ENCODE results near the gene SLC27A2.

The SLC27A2 gene

GRCh38 chr15:50257924-50258323 is 75.9 kb downstream of the SLC27A2 start:
- Histone ChIP-seq H3K9me3 (ENCODE audit: insufficient read depth, low read length) (no peaks in the 10 kb centered on the region), H3K36me3 (ENCODE audit: insufficient read depth, insufficient read length, low read length) (no peaks in the 10 kb centered on the region), H3K4me1 (ENCODE audit: insufficient read depth, insufficient read length) (no peaks in the 10 kb centered on the region), H3K4me3 (ENCODE audit: insufficient read length, low read depth) (no peak overlapping the region), H3K27me3 (ENCODE audit: insufficient read depth, insufficient read length) (no peaks in the 10 kb centered on the region), H3K9ac (ENCODE audit: insufficient read length, low read depth) (no peak overlapping the region)
- no peak for DNase-seq (ENCODE audit: low read depth, low spot score)
- TF ChIP-seq SUZ12 (IDR thresholded peaks at IDR 0.05; ENCODE audit: extremely low read depth, insufficient read depth, insufficient read length) = no peak
- TF ChIP-seq ZNF274 (IDR thresholded peaks at IDR 0.05; ENCODE audit: low read depth, low read length) = no peak
- TF ChIP-seq YY1 (IDR thresholded peaks at IDR 0.05; ENCODE audit: insufficient read depth, insufficient read length) = no peak

- no peaks in the 10 kb centered on the region for H3K9me3 ChIP-seq (ENCODE audit: insufficient read depth, low read length)
- H3K4me3 ChIP-seq (ENCODE audit: insufficient read length, low read depth) = no peak overlapping the region
- no peaks in the 10 kb centered on the region for H3K36me3 ChIP-seq (ENCODE audit: insufficient read depth, insufficient read length, low read length)
- H3K9ac ChIP-seq (ENCODE audit: insufficient read length, low read depth) = no peak overlapping the region
- H3K4me1 ChIP-seq (ENCODE audit: insufficient read depth, insufficient read length) = no peaks in the 10 kb centered on the region
- no peak for DNase-seq (ENCODE audit: low read depth, low spot score)
- no peaks in the 10 kb centered on the region for H3K27me3 ChIP-seq (ENCODE audit: insufficient read depth, insufficient read length)
- TF ChIP-seq SUZ12 (IDR thresholded peaks at IDR 0.05; ENCODE audit: extremely low read depth, insufficient read depth, insufficient read length) = no peak
- TF ChIP-seq YY1 (IDR thresholded peaks at IDR 0.05; ENCODE audit: insufficient read depth, insufficient read length) = no peak
Measured at GRCh38 chr15:50259276-50259675, 77.3 kb downstream of the SLC27A2 start.

GRCh38 chr15:50260969-50261496 is 79.0 kb downstream of the SLC27A2 start:
- Histone ChIP-seq H3K9ac (ENCODE audit: insufficient read length, low read depth) (no peak overlapping the region), H3K27me3 (ENCODE audit: insufficient read depth, insufficient read length) (no peaks in the 10 kb centered on the region), H3K9me3 (ENCODE audit: insufficient read depth, low read length) (no peaks in the 10 kb centered on the region), H3K4me1 (ENCODE audit: insufficient read depth, insufficient read length) (no peaks in the 10 kb centered on the region), H3K36me3 (ENCODE audit: insufficient read depth, insufficient read length, low read length) (no peaks in the 10 kb centered on the region), H3K4me3 (ENCODE audit: insufficient read length, low read depth) (no peak overlapping the region)
- DNase-seq (ENCODE audit: low read depth, low spot score) = no peak
- TF ChIP-seq SUZ12 (IDR thresholded peaks at IDR 0.05; ENCODE audit: extremely low read depth, insufficient read depth, insufficient read length) = no peak
- TF ChIP-seq ZNF274 (IDR thresholded peaks at IDR 0.05; ENCODE audit: low read depth, low read length) = no peak
- TF ChIP-seq YY1 (IDR thresholded peaks at IDR 0.05; ENCODE audit: insufficient read depth, insufficient read length) = no peak

GRCh38 chr15:50261981-50262380 is 80.0 kb downstream of the SLC27A2 start:
- Histone ChIP-seq H3K4me3 (ENCODE audit: insufficient read length, low read depth) (no peak overlapping the region), H3K36me3 (ENCODE audit: insufficient read depth, insufficient read length, low read length) (no peaks in the 10 kb centered on the region), H3K9ac (ENCODE audit: insufficient read length, low read depth) (no peak overlapping the region), H3K27me3 (ENCODE audit: insufficient read depth, insufficient read length) (no peaks in the 10 kb centered on the region), H3K4me1 (ENCODE audit: insufficient read depth, insufficient read length) (no peaks in the 10 kb centered on the region), H3K9me3 (ENCODE audit: insufficient read depth, low read length) (no peaks in the 10 kb centered on the region)
- TF ChIP-seq SUZ12 (IDR thresholded peaks at IDR 0.05; ENCODE audit: extremely low read depth, insufficient read depth, insufficient read length) (no peak), YY1 (IDR thresholded peaks at IDR 0.05; ENCODE audit: insufficient read depth, insufficient read length) (no peak), ZNF274 (IDR thresholded peaks at IDR 0.05; ENCODE audit: low read depth, low read length) (no peak)
- no peak for DNase-seq (ENCODE audit: low read depth, low spot score)

GRCh38 chr15:50262533-50262932 is 80.5 kb downstream of the SLC27A2 start:
- no peak for DNase-seq (ENCODE audit: low read depth, low spot score)
- Histone ChIP-seq H3K4me3 (ENCODE audit: insufficient read length, low read depth) (no peak overlapping the region), H3K36me3 (ENCODE audit: insufficient read depth, insufficient read length, low read length) (no peaks in the 10 kb centered on the region), H3K9me3 (ENCODE audit: insufficient read depth, low read length) (no peaks in the 10 kb centered on the region), H3K4me1 (ENCODE audit: insufficient read depth, insufficient read length) (no peaks in the 10 kb centered on the region), H3K9ac (ENCODE audit: insufficient read length, low read depth) (no peak overlapping the region), H3K27me3 (ENCODE audit: insufficient read depth, insufficient read length) (no peaks in the 10 kb centered on the region)
- no peak for TF ChIP-seq YY1 (IDR thresholded peaks at IDR 0.05; ENCODE audit: insufficient read depth, insufficient read length)
- TF ChIP-seq ZNF274 (IDR thresholded peaks at IDR 0.05; ENCODE audit: low read depth, low read length) = no peak
- TF ChIP-seq SUZ12 (IDR thresholded peaks at IDR 0.05; ENCODE audit: extremely low read depth, insufficient read depth, insufficient read length) = no peak

GRCh38 chr15:50265620-50266019 is 83.6 kb downstream of the SLC27A2 start, which contains the start of gene HDC:
Gene HDC, minus strand, starts transcription at chr15:50265726. Its CDS starts 103 bp downstream, at chr15:50265623.
- no peak for TF ChIP-seq YY1 (IDR thresholded peaks at IDR 0.05; ENCODE audit: insufficient read depth, insufficient read length)
- TF ChIP-seq SUZ12 (IDR thresholded peaks at IDR 0.05; ENCODE audit: extremely low read depth, insufficient read depth, insufficient read length) = no peak
- no peak for TF ChIP-seq ZNF274 (IDR thresholded peaks at IDR 0.05; ENCODE audit: low read depth, low read length)
- no peaks in the 10 kb centered on the region for H3K27me3 ChIP-seq (ENCODE audit: insufficient read depth, insufficient read length)
- no peaks in the 10 kb centered on the region for H3K36me3 ChIP-seq (ENCODE audit: insufficient read depth, insufficient read length, low read length)
- no peak for DNase-seq (ENCODE audit: low read depth, low spot score)
- no peak within 1 kb of the TSS for H3K4me3 ChIP-seq (ENCODE audit: insufficient read length, low read depth)
- H3K9ac ChIP-seq (ENCODE audit: insufficient read length, low read depth) = no peak within 1 kb of the TSS
- no peaks in the 10 kb centered on the region for H3K4me1 ChIP-seq (ENCODE audit: insufficient read depth, insufficient read length)
- no peaks in the 10 kb centered on the region for H3K9me3 ChIP-seq (ENCODE audit: insufficient read depth, low read length)

- no peaks in the 10 kb centered on the region for H3K9me3 ChIP-seq (ENCODE audit: insufficient read depth, low read length)
- no peaks in the 10 kb centered on the region for H3K36me3 ChIP-seq (ENCODE audit: insufficient read depth, insufficient read length, low read length)
- no peak for TF ChIP-seq SUZ12 (IDR thresholded peaks at IDR 0.05; ENCODE audit: extremely low read depth, insufficient read depth, insufficient read length)
- TF ChIP-seq ZNF274 (IDR thresholded peaks at IDR 0.05; ENCODE audit: low read depth, low read length) = no peak
- TF ChIP-seq YY1 (IDR thresholded peaks at IDR 0.05; ENCODE audit: insufficient read depth, insufficient read length) = no peak
- H3K4me1 ChIP-seq (ENCODE audit: insufficient read depth, insufficient read length) = no peaks in the 10 kb centered on the region
- H3K9ac ChIP-seq (ENCODE audit: insufficient read length, low read depth) = no peak overlapping the region
- DNase-seq (ENCODE audit: low read depth, low spot score) = no peak
- H3K4me3 ChIP-seq (ENCODE audit: insufficient read length, low read depth) = no peak overlapping the region
- no peaks in the 10 kb centered on the region for H3K27me3 ChIP-seq (ENCODE audit: insufficient read depth, insufficient read length)
Measured at GRCh38 chr15:50267577-50267976, 85.6 kb downstream of the SLC27A2 start.
